Stimulated activated CD4-positive, alpha-beta T cell treated with anti-CD3 and anti-CD28 coated beads, TNF-alpha, amount 100 ng/mL, for 4 hours (primary cell): ENCODE results near the gene SETMAR.
"Not testable (repeated sequence)": the region's sequence is repeated elsewhere in the genome, so short reads cannot be mapped to it uniquely, and the experiment has no call there.

Experiments
- DNase-seq, 3 experiments: peaks; one replicate each; pipeline ENCODE4 v3.0.0-alpha.2; 2020; ENCODE audit warnings: low read depth in 3 of 3

The SETMAR gene

GRCh38 chr3:4303187-4304123 is at the start of gene SETMAR:
SETMAR (plus strand) TSS chr3:4303369; CDS start chr3:4303371, 2 bp downstream.
- peak; percentile 70 to 76 (median 71) for DNase-seq

- DNase-seq: no peak
Measured at GRCh38 chr3:4261406-4261805, 41.8 kb upstream of the SETMAR start.

GRCh38 chr3:4264040-4264439 is 39.1 kb upstream of the SETMAR start:
- no peak for DNase-seq

- DNase-seq: no peak
Measured at GRCh38 chr3:4270720-4271119, 32.4 kb upstream of the SETMAR start.

- DNase-seq: no peak
Measured at GRCh38 chr3:4271834-4272233, 31.3 kb upstream of the SETMAR start.

GRCh38 chr3:4279516-4280105 is 23.6 kb upstream of the SETMAR start:
- no peak for DNase-seq

- no peak for DNase-seq
Measured at GRCh38 chr3:4281991-4282390, 21.2 kb upstream of the SETMAR start.

- no peak for DNase-seq
Measured at GRCh38 chr3:4284865-4285264, 18.3 kb upstream of the SETMAR start.

GRCh38 chr3:4289044-4289443 is 14.1 kb upstream of the SETMAR start:
- DNase-seq: no peak

GRCh38 chr3:4290272-4290893 is 12.8 kb upstream of the SETMAR start:
- DNase-seq: no peak

- no peak for DNase-seq
Measured at GRCh38 chr3:4292301-4292700, 10.9 kb upstream of the SETMAR start.

- no peak for DNase-seq
Measured at GRCh38 chr3:4294616-4295327, 8.4 kb upstream of the SETMAR start.

- DNase-seq: not testable (repeated sequence)
Measured at GRCh38 chr3:4296454-4296853, 6.7 kb upstream of the SETMAR start.

GRCh38 chr3:4297486-4297885 is 5.7 kb upstream of the SETMAR start:
- DNase-seq: no peak

- no peak for DNase-seq
Measured at GRCh38 chr3:4302747-4303146, 422 bp upstream of the SETMAR start.

- DNase-seq: not testable (repeated sequence)
Measured at GRCh38 chr3:4305210-4305609, 2.0 kb downstream of the SETMAR start.

GRCh38 chr3:4306091-4306490 is 2.9 kb downstream of the SETMAR start:
- no peak for DNase-seq

- no peak for DNase-seq
Measured at GRCh38 chr3:4306860-4307259, 3.7 kb downstream of the SETMAR start.

GRCh38 chr3:4309491-4310128 is 6.4 kb downstream of the SETMAR start:
- DNase-seq: no peak

GRCh38 chr3:4310971-4311370 is 7.8 kb downstream of the SETMAR start:
- no peak for DNase-seq

GRCh38 chr3:4311496-4311895 is 8.3 kb downstream of the SETMAR start:
- no peak for DNase-seq
